HK-2 (cell line): ENCODE data around the gene RNF5.
"Not testable (repeated sequence)": the region's sequence is repeated elsewhere in the genome, so short reads cannot be mapped to it uniquely, and the experiment has no call there.

ENCODE experiments used
- DNase-seq: peaks from one replicate; pipeline ENCODE4 v3.0.0-alpha.2; 2018; ENCODE audit not compliant: unreplicated experiment

The RNF5 gene

DNA sequence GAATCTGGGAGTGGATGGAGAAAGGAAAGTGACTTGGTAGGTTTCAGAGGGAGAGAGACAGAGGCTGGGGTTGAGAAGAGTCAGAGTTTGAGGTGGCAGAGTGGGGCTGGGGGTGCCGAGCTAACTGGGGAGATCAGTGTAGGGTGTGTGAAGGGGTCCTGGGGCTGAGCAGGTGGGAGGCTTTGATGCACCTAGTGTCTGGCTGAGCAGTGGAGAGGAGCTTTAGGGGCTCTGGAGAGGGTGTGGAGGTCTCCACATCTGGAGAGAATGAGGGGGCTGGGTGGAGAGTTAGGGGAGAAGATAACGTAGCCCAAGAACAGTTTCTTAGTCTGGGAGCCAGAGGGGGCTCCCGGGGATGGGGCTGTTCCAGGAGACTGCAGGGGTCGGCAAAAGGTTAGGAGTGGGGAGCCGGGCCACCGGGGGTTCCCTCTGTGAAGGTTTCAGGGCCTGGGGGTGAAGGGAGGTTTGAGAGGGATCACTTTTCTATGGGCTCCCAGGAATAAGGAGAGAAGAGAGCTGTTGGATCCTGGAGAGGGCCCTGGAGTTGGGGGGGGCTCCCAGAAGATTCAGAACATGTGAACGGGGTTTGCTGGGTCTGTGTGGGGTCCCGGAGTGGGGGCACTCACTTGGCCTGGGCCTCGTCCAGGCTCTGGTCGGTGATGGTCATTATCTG lies 11.0 kb downstream of the RNF5 start:
- no peak for DNase-seq

DNA sequence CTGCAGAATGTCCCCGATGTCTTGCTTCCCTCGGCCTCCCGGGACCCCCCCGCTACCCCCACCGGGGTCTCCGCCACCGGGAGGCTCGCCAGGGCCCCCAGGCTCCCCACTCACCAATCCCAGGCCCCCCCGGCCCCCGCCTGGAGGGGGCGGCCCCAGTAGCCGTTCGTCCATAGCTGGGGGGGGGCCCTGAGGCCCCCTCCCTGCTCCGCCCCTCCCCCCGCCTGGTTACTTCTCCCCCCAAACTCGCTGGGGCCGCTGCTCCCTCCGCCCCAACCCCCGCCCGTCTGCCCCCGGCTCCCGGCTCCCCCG lies 11.5 kb downstream of the RNF5 start:
- DNase-seq: no peak

DNA sequence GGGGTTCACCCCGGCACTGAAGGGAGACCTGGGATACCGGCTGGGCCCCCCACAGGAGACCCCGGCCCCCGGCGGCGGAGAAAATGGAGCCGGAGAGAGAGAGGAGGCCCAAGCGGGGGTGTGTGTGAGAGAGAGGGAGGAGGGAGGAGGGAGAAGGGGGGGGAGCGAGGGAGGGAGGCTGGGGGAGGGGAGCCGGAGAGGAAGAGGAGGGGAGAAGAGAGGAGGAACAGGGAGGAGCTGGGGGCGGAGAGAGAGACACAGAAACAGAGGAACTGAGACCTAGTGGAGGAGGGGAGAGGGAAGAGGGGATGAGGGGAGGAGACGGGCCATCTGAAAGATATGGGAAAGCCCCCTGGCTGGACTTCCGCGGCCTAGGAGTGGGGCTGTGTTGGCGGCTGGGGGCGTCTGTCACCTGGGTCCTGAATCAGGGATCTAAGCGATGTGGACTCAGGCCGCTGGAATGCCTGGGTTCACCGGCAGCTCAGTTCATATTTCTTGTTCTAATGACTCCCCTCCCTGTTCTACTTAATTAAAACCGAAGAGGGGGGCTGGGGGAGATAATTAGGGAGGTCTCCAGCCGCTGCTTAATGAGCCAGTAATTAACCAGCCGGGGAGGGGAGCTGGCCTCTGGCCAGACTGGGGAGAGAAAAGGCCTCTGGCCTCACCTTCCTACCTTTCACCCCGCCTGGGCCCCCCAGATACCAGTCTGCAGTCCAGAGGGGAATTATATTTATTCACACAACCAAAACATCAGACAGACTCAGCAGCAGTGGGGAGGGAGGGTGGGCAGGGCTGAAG lies 12.0 kb downstream of the RNF5 start, which contains the start of gene PBX2:
Gene PBX2, minus strand, starts transcription at position 149 of the 798 bp plus-strand sequence. CDS start 287 bp downstream, outside the sequence.
- DNase-seq: peak; percentile 88

DNA sequence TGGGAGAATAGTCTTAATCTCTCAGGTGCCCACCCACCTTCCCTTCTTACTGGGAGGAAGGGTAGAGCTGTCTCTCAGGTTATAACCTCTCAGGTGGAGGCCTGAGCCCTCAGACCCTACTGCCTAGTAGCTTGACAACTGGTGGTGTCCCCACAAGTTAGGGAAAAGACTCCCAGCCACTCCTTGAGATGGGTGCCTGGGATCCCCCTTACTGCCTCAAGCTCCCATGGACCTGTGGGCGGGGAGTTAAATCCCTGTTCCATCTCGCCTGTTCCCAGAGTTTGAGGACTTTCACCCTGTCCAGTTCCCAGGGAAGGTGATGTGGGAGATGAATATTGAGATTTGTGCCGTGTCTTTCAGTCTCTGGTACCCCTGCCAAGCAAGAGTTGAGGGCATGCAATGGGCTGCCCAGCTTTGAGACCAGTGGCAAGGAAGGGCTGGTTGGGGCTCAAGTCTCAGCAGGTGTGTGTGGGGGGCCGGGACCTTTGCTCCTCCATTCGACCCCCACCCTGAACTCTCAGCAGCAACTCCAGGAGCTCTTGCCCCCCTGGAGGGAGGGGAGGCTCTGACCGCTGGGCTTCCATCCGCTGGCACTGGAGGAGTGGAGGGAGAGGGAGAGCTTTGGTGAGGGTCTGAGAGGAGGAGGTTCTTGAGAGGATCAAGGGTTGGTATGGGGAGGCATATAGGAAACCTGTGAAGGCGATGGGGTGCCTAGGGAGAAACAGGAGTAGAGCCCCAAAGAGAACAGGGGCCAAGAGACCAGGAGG lies 12.9 kb downstream of the RNF5 start:
- no peak for DNase-seq

DNA sequence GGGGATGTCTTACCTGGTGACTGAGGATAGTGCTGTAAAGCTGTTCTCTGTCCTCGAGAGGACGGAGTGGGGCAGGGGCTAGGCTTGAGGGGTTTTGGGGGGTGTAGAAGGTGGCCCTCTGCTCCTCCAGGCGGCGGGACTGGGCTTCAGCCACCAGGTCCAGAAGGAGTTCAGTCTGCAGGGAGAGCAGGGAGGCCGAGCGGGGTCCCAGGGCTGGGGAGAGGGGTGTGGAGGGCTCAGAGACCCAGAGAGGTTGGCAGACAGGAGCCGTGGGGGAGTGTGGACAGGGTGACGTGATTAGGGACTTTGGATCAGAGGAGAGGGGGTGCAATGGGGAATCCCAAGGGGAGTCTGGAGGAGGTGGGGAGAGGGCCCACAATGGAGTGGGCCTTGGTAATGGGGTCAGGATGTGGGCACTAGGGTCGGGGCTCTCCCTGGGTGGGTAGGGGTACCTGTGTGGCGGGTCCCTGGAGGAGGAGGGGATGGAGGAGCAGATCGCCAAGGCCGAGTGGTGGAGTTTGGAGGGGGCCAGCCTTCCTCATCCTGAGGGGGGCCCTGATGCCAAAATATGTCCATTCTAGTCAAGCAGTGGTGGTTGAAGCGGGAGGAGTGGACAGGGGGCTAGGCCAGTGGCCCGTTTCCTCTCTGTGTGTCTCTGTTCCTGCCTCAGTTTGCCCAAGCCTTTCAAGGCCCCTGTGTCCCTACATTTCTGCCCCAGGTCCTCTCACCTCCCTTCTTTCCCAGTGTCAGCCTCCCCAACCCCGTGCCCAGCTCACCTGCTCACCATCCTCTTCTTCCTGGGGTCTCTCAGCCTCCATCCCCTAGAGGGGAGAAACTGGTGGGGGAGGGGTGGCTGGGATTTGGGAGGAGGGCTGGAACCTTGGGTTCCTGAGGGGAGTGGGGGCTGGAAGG lies 13.7 kb downstream of the RNF5 start:
- no peak for DNase-seq

DNA sequence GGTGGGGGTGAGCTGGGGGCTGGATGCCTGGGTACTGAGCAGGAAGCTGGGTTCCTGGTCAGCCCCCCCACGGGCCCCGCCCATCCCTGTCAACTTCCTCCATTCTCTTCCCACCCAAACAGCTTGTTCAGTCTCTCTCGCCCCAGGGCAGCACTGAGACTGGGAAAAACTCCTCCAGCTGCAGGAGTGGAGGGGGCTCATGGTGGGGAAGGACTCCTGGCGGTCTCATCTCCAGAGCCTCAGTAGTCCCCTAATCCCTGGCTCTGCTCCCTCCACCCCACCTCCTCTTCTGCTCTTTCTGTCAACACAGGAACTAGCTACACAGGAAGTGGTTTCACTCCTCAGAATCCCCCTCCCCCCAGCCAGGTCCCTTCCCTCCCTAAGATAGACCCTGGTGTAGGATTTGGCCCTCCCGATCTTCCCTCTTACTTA lies 14.4 kb downstream of the RNF5 start, which contains the start of gene GPSM3:
Gene GPSM3, minus strand, starts transcription at position 36 of the 432 bp plus-strand sequence. CDS start 130 bp downstream, outside the sequence.
- no peak for DNase-seq

DNA sequence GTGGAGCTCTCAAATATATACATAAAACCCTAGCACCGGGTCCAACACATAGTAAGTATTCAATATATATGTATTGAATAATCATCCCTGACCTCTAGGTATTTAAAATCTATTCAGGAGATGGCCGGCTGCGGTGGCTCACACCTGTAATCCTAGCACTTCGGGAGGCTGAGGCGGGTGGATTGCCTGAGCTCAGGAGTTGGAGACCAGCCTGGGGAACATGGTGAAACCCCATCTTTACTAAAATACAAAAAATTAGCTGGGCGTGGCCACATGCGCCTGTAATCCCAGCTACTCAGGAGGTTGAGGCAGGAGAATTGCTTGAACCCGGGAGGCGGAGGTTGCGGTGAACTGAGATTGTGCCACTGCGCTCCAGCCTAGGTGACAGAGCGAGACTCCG lies 14.9 kb downstream of the RNF5 start:
- not testable (repeated sequence) for DNase-seq

DNA sequence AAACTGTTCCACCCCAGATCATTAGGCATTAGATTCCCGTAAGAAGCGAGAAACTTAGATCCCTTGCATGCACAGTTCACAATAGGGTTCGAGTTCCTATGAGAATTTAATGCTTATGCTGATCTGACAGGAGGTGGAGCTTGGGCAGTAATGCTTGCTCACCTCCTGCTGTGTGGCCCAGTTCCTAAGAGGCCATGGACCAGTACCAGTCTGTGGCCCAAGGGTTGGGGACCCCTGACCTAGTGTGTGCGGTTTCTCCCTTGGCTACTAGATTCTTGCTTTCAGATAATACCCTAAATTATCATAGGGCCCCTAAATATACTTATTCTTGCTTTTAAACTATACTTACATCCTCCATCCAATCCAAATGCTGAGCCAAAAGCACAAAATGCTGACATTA lies 16.2 kb downstream of the RNF5 start:
- DNase-seq: no peak

DNA sequence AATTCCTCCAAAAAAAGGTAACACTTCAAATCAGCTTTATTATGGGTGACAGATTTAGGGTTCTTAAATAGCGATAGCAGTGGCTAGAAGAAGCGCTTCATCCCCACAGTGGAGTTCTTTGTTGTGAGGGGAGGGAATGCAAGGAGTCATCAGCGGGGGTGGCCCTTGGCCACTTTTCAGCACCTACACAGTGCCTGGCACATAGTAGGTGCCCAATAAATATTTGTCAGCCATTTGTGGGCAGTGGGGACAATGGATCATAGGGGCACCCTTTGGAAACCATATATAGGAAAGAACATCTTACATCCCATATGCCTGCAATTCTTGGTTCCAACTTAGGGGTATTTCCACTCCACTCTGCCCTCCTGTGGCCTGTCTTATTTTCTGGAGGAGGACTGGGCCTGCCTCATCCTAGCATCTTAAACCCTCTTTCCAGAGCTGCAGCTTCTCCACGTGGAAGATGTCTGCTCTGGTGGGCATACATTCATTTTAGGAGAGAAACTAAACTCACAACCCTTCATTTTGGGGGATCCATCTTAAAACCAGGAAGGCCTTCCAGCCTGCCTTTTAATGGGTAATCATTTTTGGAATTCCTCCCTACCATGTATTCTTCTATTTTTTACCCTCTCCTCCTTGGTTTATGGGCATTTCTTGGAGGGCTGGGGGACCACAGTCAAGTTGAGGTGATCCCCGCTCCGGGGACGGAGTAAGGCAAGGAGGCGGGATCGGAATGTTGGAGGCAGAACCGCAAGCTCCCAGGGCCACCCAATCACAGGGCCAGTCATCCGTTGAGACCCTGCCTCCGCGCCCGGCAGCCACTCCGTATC lies 16.8 kb downstream of the RNF5 start:
- peak; percentile 33 for DNase-seq

DNA sequence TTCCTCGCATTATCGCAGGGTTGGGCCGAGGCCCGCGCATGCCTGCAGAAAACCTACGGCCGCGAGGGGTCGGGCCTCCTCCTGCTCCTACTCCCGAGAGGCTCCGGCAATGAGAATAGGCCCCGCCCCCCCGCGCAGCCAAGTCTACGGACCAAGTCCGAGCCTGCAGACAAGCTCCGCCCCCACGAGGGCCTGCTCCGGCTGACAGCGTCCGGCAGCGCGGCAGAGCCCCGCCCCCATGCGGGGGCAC lies 17.4 kb downstream of the RNF5 start:
- peak; percentile 100 for DNase-seq

DNA sequence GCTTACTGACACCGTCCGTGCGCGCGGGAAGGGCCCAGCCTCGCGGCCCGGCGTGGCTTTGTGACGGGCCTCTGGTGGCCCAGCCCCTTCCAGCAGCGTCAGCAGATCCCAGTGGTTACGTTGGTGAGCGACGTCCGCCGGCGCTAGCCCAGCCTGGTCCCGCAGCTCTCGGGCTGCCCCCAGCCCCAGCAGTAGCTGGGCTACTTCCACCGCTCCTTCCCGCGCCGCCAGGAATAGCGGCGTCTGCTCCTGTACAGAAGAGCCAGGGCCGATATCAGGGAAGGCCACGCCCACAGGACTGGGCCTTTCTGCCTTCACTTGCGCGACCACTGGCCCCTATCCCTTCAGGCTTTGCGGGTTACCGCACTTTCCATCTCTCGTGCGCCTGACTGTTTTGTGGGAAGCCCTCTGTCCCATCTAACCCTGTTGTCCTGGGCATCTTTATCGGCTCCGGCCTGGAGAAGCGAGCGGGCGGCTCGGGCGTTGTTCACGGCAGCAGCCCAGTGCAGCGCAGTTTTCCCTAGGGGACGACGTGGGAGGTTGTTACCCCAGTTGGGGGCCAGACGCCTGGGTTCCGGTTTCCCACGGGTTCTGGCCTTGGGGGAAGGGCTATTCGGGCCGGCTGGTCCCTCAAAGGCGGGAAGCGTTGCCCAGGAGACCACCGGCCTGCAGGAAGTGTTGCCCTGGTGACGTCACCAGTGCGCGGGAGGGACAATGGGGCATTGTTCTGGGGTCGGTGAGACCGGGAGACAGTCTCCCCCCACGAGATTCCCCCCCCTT lies 17.9 kb downstream of the RNF5 start:
- peak; percentile 64 for DNase-seq

DNA sequence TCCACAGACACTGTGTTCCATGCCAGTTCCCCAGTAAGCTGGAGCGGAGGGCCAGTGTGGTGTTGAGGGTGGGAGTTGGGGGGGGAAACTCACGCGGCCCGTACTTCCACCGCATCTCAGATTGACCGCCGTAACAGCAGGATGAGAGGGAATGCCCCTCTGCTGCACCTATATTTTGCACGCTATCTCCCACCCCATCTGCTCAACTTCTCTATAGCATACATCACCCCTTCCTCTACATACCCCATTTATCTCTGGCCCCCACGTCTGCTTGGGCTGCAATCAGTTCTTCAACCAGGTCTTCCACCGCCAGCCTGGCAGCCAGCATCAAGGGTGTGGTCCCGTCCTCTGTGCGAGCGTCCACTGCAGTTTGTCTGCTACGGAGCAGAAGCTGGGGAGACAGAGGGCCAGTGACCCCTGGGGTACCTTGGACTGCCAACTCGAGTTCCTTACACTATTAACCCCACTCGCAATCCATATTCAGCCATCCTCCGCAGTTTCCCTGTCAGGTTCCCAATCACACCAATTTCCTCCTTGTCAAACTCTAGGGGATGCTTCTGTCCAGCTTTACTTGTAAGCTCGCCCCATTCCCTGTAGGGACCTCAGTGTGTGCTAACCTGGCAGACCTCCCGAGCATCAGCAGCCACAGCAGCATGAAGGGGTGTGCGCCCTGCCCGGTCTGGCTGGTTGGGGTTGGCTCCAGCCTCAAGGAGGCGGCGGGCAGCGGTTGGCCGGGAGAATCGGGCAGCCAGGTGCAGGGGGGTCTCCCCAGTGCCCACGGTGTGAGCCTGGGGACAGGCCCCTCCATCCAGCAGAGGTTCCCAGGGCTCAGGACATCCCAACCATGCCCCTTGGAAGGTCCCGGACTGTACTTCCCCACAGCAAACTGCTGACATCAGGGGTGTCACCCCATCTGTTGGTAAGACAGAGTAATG lies 18.7 kb downstream of the RNF5 start:
- DNase-seq: no peak

DNA sequence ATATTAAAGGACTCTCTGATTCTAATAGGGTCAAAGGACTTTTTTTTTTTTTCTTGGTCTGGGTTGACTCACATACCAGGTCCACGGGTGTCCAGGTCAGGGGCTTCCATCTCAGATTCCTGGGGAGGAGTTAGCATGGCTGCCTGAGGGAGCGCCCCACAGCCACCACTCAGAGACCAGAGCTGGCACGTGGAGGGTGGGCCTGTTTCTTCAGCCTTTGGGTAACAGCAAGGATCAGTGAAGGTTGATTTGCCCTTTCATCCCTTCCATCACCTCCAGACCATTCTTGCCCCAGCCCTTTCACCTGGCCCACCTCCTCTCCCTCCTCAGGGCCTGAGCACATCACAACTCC lies 20.1 kb downstream of the RNF5 start:
- no peak for DNase-seq

DNA sequence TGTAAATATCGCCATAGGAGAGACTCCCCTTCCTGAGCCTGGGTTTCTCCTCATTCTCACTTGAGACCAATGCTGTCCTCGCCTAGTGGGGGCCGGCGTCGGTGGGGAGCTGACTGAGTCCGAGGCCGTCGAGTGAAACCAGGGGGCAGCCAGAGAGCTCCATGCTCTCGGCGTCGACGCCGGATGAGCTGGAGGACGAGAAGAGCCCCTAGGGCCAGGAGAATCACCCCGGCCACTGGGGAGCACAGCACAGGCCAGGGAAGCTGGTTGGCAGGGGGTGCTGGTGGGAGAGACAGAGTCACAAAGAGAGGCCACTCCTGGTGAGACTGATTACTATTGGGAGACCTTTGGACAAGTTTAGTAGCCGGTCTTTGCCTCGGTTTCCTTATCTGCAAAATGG lies 20.7 kb downstream of the RNF5 start:
- DNase-seq: no peak

DNA sequence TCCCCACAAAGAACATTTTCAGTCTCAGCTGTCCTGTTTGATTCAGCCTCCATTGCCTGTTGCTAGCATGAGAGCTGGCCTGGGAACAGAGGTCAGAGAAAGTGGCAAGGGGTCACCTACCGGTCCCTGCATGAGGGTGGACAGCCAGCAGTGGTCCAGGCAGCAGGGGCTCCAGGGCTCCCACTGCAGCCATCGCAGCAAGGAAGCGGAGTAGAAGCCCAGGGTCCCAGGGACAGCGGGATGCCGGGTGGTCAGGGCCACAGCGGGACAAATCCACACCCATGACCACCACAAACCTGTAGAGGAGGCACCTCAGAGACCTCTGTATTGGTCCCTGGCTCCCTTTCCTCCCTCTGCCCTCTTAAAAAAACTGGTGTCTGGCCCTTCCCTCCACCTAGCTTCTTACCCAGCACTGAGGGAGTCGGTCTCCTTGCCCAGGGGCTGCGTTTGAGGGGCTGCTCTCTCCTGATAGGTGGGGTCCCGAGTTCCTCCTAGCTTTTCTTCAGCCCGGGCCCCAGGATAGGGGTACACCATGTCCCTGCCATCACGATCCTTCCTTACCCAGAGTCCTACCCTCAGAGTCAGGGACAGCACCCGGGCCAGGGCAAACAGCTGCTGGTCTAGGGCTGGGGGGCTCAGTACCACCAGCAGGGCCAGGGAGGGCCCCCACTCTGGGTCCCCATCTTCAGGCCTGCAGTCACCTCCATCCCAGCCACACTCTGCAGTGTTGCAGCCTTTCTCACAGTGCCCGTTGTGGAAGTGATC lies 22.7 kb downstream of the RNF5 start:
- no peak for DNase-seq

DNA sequence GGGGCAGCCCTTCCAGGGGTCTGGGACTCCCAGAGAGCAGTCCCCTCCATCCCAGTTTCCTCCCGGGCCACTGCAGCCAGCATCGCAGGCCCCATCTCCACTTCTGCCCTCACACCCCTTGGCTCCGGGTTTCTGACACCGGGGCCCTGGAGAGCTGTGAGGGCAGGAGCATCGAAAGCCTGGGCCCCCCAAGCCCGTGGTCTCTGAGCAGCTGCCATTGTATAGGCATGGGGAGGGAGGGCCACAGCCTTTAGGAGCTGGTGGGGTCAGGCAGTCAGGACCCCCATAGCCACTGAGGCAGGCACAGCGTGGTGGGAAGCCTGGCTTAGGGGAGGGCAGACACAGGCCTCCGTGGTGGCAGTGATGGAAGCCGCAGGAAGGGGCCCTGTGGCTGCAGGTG lies 24.0 kb downstream of the RNF5 start:
- no peak for DNase-seq

DNA sequence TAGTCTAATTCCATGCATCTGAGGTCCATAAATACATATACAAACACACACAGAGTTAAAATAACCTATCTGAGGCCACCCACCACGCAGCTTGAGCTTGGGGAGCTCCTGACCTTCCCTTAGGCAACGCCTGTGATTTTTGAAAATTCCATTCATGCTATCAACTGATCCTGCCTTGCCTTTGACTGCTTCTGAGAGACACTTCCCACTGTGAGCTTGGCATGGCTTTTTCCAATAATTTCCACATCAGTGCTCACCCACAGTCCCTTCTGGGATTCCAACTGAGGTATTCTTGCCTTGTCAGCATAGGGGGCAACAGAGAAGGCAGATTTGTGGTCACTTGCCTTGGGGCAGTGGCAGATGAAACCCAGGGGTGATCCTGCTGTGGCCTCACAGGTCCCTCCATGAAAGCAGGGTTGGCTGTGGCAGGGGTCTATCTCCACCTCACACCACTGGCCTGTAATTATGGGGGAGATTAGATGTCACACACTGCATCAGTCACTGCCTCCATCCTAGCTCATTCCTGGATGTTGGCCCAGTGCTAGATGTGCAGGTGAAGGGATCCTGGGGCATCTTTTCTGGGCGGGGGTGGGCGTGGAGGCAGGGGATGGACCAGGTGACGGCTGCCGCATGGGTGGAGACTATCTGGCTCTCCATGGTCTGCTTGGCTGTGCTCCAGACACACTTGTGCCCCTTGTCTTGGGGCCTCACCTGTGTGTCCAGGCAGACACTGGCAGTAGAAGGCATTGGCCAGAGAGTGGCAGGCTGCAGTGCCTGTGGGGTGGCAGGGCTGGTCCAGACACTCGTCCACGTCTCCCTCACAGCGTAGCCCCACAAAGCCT lies 25.4 kb downstream of the RNF5 start:
- DNase-seq: no peak
